HG02571 (cell line): Measurements from ENCODE around the gene SPTBN2.
"Not testable (repeated sequence)": the region's sequence is repeated elsewhere in the genome, so short reads cannot be mapped to it uniquely, and the experiment has no call there.

Experiments used
- ATAC-seq: cut with Tn5 transposase; IDR thresholded peaks from one replicate; pipeline ENCODE4 v1.9.1; 2021; ENCODE audit warnings: mild to moderate bottlenecking, moderate library complexity; ENCODE audit not compliant: unreplicated experiment

The SPTBN2 gene

GRCh38 chr11:66725114-66725513, 3.9 kb downstream of the SPTBN2 start:
- ATAC-seq = no peak

- not testable (repeated sequence) for ATAC-seq
These were observed 4.8 kb downstream of the SPTBN2 start for GRCh38 chr11:66724167-66724566.

- no peak for ATAC-seq
These were observed 5.3 kb downstream of the SPTBN2 start for GRCh38 chr11:66723693-66724092.

- no peak for ATAC-seq
These were observed 6.0 kb downstream of the SPTBN2 start for GRCh38 chr11:66722745-66723651.

- no peak for ATAC-seq
These were observed 7.1 kb downstream of the SPTBN2 start for GRCh38 chr11:66721939-66722338.

- ATAC-seq = no peak
These were observed 8.0 kb downstream of the SPTBN2 start for GRCh38 chr11:66720899-66721470.

DNA sequence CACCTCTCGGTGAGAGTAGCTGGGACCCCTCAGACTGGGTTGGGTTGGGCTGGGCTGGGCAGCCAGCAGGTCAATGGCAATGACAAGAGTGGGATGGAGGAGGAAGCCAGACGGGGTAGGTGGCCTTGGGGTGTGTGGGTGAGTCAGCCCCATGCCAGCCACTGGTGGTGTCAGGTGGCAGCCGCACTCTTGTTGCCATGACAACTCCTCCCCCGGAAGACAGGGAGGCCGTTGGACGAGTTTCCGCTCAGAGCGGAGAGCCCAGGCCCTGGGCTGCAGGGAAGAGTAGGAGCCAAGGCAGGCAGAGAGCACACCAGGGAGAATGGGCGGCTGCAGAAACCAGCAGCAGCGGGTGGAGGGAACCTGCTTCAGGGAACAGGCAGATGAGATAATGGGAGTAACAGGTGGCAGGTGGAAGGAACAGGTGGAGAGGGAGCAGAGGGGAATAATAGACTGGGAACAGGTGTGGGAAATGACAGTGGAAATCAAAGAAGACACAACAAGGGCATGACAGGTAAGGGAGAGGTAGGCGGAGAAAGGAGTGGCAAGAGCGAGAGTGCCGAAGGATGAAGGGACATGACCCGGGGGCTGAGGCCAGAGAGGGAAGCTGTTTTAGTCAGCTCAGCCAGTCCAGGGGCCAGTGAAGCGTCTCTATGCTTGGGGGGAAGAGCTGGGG, 8.7 kb downstream of the SPTBN2 start:
- no peak for ATAC-seq

- no peak for ATAC-seq
These were observed 9.7 kb downstream of the SPTBN2 start for GRCh38 chr11:66719111-66719872.

GRCh38 chr11:66718320-66718971, 10.6 kb downstream of the SPTBN2 start:
- ATAC-seq = no peak

- ATAC-seq = no peak
These were observed 11.1 kb downstream of the SPTBN2 start for GRCh38 chr11:66717925-66718319.

DNA sequence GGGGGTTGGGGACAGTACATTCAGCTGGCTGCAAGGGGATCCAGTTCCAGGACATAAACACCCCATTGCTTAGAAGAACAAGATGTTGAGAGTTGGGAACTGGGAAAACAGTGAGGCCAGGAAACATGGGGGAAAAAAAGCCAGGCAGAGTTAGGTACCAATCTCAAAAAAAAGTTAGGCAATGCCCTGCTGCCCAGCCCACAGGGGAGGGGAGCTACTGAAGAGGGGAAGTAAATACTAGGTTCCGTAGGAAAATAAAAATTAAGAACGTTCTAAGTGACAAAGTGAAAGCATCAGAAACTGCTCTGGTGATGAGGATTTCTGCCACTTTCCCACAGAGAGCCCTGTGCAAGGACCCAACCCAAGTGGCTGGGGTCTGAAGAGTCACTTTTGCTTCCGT, 12.0 kb downstream of the SPTBN2 start:
- no peak for ATAC-seq

DNA sequence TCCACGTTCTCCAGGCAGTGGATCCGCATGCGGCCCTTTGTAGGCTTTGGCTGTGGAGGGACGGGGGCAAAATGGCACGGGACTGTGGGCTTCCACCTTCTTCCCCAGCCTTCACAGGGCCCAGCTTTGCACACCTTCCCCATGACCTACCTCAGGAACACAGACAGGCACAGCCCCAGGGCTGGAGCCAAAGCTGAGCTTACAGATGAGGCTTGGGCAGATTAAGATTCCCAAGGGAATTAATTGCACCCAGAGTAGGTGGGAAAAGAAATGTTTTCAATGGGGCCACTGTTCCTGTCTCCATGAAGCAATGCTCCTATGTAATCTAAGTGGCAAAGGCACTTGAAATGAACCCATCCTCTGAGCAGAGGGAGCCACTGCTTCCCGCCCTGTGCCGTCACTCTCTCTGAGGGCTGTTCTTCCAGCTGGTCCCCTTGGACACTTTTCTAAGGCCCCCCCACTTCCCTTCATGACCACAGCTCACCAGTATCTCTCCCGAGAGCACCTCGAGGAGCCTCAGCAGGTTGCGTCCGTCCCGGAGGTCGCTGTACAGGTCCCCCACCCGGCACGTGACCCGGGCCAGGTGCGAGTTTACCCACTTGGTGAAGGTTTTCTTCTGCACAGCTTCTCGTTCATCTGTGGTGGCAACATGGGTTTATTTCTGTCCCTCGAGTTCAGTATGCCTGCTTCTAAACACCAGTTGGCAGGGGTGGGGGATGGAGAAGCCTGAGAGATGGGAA, 13.5 kb downstream of the SPTBN2 start:
- no peak for ATAC-seq

DNA sequence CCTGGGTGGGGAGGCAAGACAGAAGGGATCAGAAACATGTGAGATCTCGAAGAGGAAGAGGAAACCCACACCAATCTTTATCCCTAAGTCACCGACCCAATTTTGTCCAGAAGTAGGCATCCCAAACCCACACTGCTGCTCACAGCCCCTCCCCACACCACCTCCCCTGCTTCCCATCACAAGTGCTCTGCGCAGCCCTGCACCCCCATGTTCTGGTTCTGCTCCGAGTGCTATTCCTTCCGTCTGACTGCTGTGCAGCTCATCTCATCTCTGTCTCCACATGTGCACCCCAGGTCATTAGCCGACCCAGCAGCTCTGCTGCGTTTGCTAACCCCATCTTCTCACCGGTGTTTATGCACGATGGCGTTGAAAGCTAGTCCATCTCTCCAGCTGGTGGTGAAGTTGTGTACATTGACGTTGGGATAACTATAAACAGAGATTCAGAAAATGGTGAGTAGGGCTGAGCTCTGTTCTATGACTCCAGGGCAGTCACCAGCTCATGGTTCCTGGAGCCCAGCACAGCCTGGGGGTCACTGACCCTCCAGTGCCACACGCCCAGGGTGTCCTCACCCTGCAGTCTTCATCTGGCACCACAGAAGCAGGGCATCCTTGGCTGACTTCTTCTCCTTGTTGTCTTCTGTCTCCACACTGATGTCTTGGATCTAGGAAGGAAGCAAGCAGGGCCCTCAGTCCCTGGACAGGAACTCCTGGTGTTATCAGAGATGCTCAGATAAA, 15.1 kb downstream of the SPTBN2 start:
- no peak for ATAC-seq

DNA sequence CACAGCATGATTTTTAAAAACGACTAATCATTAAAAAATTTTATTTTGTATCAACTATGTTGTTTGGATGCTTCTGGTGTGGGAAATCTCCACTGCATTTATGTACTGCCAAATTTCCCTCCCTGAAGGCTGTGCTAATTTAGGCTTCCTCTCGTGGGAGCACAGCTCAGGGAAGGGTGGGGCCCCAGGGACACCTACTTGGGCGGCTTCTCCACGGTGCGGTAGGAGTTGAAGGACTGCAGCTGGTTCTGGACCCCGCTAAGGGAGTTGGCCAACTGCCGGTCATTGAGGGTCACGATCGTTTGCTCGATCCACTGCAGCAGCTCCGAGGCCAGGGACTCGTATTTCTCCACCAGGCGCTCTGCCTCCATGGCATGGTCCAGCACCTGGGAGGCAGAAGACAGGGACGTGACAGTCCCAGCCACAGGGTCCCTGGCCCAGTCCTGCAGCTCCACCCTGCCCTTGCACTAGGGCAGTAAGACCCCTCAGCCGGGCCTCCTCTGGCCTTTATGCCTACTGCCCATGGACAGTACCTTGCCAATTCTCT, 18.6 kb downstream of the SPTBN2 start:
- ATAC-seq = no peak

DNA sequence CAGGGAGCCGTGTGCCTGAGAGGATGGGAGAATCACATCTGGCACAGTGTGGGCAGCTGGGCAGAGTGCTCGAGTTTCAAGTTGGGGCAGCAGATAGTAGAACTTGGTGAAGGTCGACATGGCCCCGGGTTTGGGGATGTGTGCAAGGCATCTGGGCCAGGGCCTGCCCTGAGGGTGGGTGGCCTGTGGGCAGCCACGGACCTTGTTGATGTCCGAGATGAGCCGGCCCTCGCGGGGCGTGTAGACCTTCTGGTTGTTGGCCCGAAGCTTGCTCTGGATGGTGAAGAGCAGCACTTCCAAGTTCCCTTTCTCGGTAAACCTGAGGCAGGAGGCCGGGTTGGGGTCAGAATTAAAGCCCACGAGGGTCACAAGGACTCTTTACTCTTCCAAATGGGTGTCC, 20.3 kb downstream of the SPTBN2 start:
- ATAC-seq = no peak

DNA sequence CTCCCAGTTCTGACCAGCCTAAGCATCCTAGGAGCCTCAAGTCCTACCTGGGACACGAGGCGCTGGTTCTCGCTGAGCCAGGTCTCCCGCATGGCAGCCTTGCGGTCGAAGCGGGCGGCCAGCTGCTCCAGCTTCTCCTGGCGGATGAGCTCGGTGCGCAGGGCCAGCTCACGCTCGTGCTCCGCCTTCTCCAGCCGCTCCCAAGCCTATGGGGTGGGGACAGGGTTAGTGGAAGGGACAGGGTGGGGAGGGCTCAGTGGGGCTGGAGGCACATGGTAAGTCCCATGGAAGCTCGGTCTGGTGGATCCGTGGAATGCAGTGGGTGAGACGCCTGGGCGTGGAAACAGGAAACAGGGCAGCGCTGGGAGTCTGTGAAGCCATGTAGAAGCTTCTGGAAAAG, 20.9 kb downstream of the SPTBN2 start:
- ATAC-seq = no peak

- ATAC-seq = no peak
These were observed 21.5 kb downstream of the SPTBN2 start for GRCh38 chr11:66707486-66707885.

GRCh38 chr11:66706989-66707388, 22.0 kb downstream of the SPTBN2 start:
- ATAC-seq = no peak
